Activated CD8-positive, alpha-beta memory T cell treated with anti-CD3 and anti-CD28 coated beads for 36 hours (primary cell): ENCODE results near the gene ZSWIM1. TPM values are rescaled to one million over a fixed set of nuclear protein-coding genes. Genes with fewer than 3 reads are reported as not detected.
"Not testable (repeated sequence)": the region's sequence is repeated elsewhere in the genome, so short reads cannot be mapped to it uniquely, and the experiment has no call there.

Experiments
- CTCF ChIA-PET: fragments of 350-600 bp; sonication (Branson Sonifier 250); formaldehyde crosslinking; loops from one replicate; lab custom pipeline; 2021; ENCODE audit warnings: antibody characterized with exemption; lab: Charles Lee
- POLR2A ChIA-PET: fragments of 350-600 bp; sonication (Branson Sonifier 250); formaldehyde crosslinking; loops from one replicate; lab custom pipeline; 2021; ENCODE audit warnings: antibody characterized with exemption; lab: Charles Lee
- total RNA-seq, 2 experiments: library from RNA; stranded (reverse); gene quantifications; one replicate each; pipeline ENCODE4 v1.2.3, GENCODE V29; 2021

ZSWIM1 gene
- total RNA-seq, 2 experiments from 2014 or later: 9.3 to 9.7 TPM

DNA sequence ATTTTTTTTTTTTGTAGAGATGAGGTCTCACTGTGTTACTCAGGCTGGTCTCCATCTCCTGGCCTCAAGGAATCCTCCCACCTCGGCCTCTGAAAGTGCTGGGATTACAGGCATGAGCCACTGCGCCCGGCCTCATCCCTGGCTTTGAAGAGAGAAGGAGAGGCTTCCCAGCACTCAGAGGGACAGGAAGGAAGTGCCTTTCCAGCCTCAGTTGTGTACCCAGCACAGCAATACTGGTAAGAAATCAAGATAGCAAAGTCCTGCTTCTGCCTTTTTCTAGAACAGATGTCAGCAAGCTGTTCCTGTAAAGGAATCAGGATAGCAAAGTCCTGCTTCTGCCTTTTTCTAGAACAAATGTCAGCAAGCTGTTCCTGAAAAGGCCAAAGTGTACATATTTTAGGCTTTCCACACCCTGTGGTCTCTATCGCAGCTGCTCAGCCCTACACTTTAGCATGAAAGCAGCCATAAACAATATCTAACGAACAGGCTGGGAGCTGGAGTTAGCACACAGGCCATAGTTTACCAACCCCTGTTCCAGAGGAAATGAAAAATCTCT, 37.2 kb downstream of the ZSWIM1 start:
- ChIA-PET POLR2A (no interaction called here), CTCF (interaction anchor here (1.1 kb wide), 1 partner anchor 12 kb away, joined by 3 read pairs; no protein-coding TSS in a partner anchor)

- CTCF ChIA-PET: interaction anchor here (1.0 to 2.7 kb wide), 3 partner anchors 11 to 25 kb away, joined by 3 to 10 read pairs (median 3); no protein-coding TSS in a partner anchor
- POLR2A ChIA-PET: no interaction called here
Measured at GRCh38 chr20:45918779-45919537, 37.9 kb downstream of the ZSWIM1 start.

DNA sequence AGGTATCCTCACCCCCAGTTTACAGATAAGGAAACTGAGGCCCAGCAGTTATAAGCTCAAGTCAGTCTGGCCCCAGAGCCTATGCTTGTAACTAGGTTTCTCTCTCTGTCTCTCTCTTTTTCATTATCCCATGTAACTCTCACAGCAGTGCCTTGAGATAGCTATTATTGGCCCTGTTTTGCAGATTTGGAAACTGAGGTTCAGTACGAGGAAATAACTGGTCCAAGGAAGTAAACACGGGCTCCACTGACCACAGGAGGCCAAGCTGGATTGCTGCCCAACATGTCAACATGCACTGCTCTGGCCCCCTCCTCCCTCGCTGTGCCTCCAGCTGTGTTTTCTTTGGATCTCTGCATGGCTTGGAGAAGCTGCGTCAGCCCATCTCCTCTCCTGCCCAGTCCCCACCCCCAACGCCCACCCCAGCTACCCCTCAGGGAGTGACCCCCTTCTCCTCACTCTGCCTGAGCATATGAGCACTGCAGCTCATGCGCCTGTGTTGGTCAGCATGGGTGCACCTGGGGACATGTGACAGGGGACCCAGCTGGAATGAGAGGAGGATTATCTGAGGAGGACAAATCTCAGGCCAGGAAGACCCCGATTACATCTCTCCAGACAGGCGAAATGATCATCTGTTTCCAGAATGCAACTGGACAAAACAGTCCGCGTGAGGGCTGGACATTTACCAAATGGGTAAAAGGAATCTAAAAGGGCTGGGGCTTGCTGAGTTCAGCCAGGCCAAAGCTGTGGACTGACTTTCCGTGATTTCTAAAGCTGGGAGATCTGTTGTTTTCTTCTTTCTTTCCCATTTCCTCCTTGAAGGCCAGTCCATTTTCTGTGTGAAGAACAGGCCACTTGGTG, 38.7 kb downstream of the ZSWIM1 start:
- CTCF ChIA-PET: interaction anchor here (1.0 to 2.7 kb wide), 2 partner anchors 13 to 24 kb away, joined by 3 to 10 read pairs; no protein-coding TSS in a partner anchor
- POLR2A ChIA-PET: no interaction called here

DNA sequence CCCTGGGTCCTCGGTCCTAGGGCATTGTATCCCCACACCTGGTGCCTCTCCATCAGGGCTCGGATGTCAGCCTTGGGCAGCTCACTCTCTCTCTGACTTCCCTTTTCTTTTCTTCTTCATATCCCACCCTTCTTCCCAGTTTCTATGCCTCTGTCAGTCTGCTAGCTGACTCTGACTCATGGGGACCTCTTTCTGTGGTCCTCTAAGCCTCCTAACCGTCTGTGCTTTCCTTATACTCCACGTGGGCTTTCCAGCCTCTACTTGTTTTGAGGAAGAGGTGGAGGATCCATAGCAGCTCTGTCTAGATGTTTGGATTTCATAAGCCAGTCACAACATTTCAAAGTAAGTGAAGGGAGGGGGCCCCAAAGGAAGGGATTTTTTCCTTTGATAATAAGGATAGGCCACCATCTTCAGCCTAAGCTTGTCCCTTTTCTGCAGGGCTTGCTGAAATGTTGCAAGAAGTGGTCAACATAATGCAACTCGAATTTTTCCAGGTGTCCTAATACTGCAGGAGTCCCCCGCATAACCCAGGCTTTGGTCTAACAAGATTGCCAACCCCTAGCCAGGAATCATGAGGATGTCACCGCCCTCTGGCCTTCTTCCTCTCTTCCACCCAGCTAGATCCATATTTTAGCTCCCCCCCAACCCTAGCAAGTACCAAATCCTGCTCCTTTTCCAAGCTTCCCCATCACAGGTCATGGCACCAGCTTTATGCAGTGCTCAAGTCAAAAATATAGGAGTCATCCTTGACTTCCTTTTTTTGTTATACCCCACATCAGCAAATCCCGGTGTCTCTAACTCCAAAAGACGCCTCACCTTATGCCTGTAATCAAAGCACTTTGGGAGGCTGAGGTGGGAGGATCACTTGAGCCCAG, 39.7 kb downstream of the ZSWIM1 start:
- CTCF ChIA-PET: interaction anchor here (2.7 kb wide), 1 partner anchor 12 kb away, joined by 10 read pairs; no protein-coding TSS in a partner anchor

GRCh38 chr20:45921337-45922189, 40.5 kb downstream of the ZSWIM1 start:
- ChIA-PET POLR2A (no interaction called here), CTCF (interaction anchor here (2.7 kb wide), 1 partner anchor 12 kb away, joined by 10 read pairs; no protein-coding TSS in a partner anchor)

More for the DNA sequence above, 39.7 kb downstream of the ZSWIM1 start:
- POLR2A ChIA-PET: no interaction called here

GRCh38 chr20:45924391-45925261, 43.6 kb downstream of the ZSWIM1 start:
- ChIA-PET POLR2A (no interaction called here), CTCF (interaction anchor here (1.0 kb wide), 1 partner anchor 12 kb away, joined by 3 read pairs; no protein-coding TSS in a partner anchor)

- CTCF ChIA-PET: interaction anchor here (0.8 kb wide), 1 partner anchor 16 kb away, joined by 3 read pairs; no protein-coding TSS in a partner anchor
Measured at GRCh38 chr20:45925821-45926506, 44.9 kb downstream of the ZSWIM1 start.

GRCh38 chr20:45926731-45927070, 45.7 kb downstream of the ZSWIM1 start:
- CTCF ChIA-PET: interaction anchor here (0.8 kb wide), 1 partner anchor 17 kb away, joined by 3 read pairs; no protein-coding TSS in a partner anchor
- POLR2A ChIA-PET: no interaction called here

More at GRCh38 chr20:45925821-45926506, 44.9 kb downstream of the ZSWIM1 start:
- POLR2A ChIA-PET: no interaction called here

GRCh38 chr20:45927071-45927878, 46.2 kb downstream of the ZSWIM1 start:
- CTCF ChIA-PET: interaction anchor here (1.0 kb wide), 1 partner anchor 42 kb away, joined by 3 read pairs; no protein-coding TSS in a partner anchor
- POLR2A ChIA-PET: interaction anchor here (1.0 kb wide), 1 partner anchor 74 kb away, joined by 3 read pairs; no protein-coding TSS in a partner anchor

DNA sequence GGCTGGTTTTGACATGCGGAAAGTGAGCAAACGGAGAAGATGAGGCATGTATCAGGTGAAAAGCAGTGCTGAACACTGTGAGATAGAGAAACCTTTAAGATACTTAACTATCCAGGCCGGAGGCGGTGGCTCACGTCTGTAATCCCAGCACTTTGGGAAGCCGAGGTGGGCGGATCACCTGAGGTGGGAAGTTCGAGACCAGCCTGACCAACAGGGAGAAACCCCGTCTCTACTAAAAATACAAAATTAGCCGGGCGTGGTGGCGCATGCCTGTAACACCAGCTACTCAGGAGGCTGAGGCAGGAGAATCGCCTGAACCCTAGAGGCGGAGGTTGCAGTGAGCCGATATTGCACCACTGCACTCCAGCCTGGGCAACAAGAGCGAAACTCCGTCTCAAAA, 50.7 kb downstream of the ZSWIM1 start:
- CTCF ChIA-PET, POLR2A ChIA-PET: not testable (repeated sequence)

GRCh38 chr20:45933266-45934045, 52.4 kb downstream of the ZSWIM1 start:
- POLR2A ChIA-PET: interaction anchor here (0.6 to 2.5 kb wide), 8 partner anchors 13 to 52 kb away, joined by 3 to 25 read pairs (median 4); partner anchors contain the start of genes PLTP, ZNF335 and ZSWIM1

DNA sequence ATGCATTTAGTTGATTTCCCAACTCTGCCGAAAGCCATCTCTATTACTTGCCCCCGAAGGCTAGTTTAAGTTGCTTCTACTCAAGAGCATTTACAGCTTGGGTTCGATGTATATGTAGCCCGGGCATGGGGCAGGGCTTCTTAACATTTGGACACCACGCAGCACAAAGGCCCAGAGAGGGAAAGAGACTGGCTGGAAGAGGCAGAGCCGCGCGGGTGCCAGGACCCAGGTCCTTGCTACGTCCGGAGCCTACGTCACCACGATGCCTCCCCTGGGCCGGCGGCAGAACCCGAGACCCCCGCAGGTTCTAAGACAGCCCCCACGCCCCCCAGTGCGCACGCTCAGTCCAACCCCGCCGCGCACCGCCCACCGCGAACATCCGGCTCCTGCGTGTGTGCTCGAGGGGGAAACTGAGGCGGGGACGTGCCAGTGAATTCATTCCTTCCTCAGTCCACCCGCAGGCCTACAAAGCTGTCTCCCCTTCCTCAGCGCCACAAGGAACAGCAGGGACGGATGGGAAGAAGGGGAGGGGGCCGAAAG, 53.1 kb downstream of the ZSWIM1 start:
- ChIA-PET CTCF (interaction anchor here (1.0 to 2.1 kb wide), 4 partner anchors 14 to 53 kb away, joined by 3 to 10 read pairs (median 7); no protein-coding TSS in a partner anchor), POLR2A (interaction anchor here (0.9 to 2.5 kb wide), 14 partner anchors 10 to 121 kb away, joined by 3 to 25 read pairs (median 5); partner anchors contain the start of genes CTSA, NEURL2, PLTP and ZNF335)

More at GRCh38 chr20:45933266-45934045, 52.4 kb downstream of the ZSWIM1 start:
- CTCF ChIA-PET: interaction anchor here (0.9 to 2.1 kb wide), 5 partner anchors 13 to 54 kb away, joined by 3 to 10 read pairs (median 3); no protein-coding TSS in a partner anchor
